WTC11 (cell line): Measurements from ENCODE around the gene MXRA8. TPM values are rescaled to one million over a fixed set of nuclear protein-coding genes. Genes with fewer than 3 reads are reported as not detected.
"Not testable (repeated sequence)": the region's sequence is repeated elsewhere in the genome, so short reads cannot be mapped to it uniquely, and the experiment has no call there.

Experiments
- ATAC-seq: fragments of 200-7000 bp; cut with Tn5 transposase; 2 replicates; pipeline ENCODE4 v1.10.0; 2021; ENCODE audit warnings: mild to moderate bottlenecking, moderate library complexity
- CTCF ChIA-PET: fragments of 300-600 bp; sonication (Branson Sonifier 250); formaldehyde crosslinking; loops from one replicate; lab custom pipeline; 2021; ENCODE audit warnings: antibody characterized with exemption; lab: Charles Lee
- POLR2A ChIA-PET: fragments of 350-600 bp; sonication (Branson Sonifier 250); formaldehyde crosslinking; loops from one replicate; lab custom pipeline; 2021; ENCODE audit warnings: antibody characterized with exemption; lab: Charles Lee
- DNase-seq: peaks from one replicate; pipeline ENCODE4 v3.0.0; 2021; ENCODE audit warnings: low spot score
- H3K27ac Mint-ChIP-seq: 2 replicates; pipeline ENCODE4 v1.8.0; 2021; ENCODE audit warnings: mixed read lengths
- H3K27me3 Mint-ChIP-seq: 2 replicates; pipeline ENCODE4 v1.8.0; 2021; ENCODE audit warnings: low read depth, mild to moderate bottlenecking, moderate library complexity, mixed read lengths
- H3K36me3 Mint-ChIP-seq: 2 replicates; pipeline ENCODE4 v1.8.0; 2021; ENCODE audit warnings: mixed read lengths
- H3K4me1 Mint-ChIP-seq: 2 replicates; pipeline ENCODE4 v1.8.0; 2022; ENCODE audit warnings: mixed read lengths
- H3K4me3 Mint-ChIP-seq: 2 replicates; pipeline ENCODE4 v1.8.0; 2021; ENCODE audit warnings: mild to moderate bottlenecking, moderate library complexity, mixed read lengths
- H3K9me3 Mint-ChIP-seq: 2 replicates; pipeline ENCODE4 v1.8.0; 2021; ENCODE audit warnings: mixed read lengths
- CTCF ChIP-seq: fragments of 200-600 bp; IDR thresholded peaks from 2 replicates; pipeline ENCODE4 v1.8.0; 2022; ENCODE audit warnings: antibody characterized with exemption
- E2F4 ChIP-seq: sonication (generic); formaldehyde crosslinking; IDR thresholded peaks from 2 replicates; pipeline ENCODE4 v1.8.1; 2022; ENCODE audit warnings: low read depth, mild to moderate bottlenecking, moderate library complexity, missing genetic modification reagents, borderline replicate concordance
- HMGXB4 ChIP-seq: sonication (generic); formaldehyde crosslinking; IDR thresholded peaks from 2 replicates; pipeline ENCODE4 v1.8.1; 2023; ENCODE audit warnings: mild to moderate bottlenecking, moderate library complexity, missing genetic modification reagents
- IRF2 ChIP-seq: sonication (generic); formaldehyde crosslinking; IDR thresholded peaks from 2 replicates; pipeline ENCODE4 v1.8.0; 2022; ENCODE audit warnings: low read depth, missing genetic modification reagents, borderline replicate concordance
- NFATC4 ChIP-seq: fragments of 250-450 bp; sonication (Bioruptor Pico); IDR thresholded peaks from 2 replicates; pipeline ENCODE4 v1.9.0; 2021; ENCODE audit warnings: mild to moderate bottlenecking
- SMAD3 ChIP-seq: sonication (generic); formaldehyde crosslinking; IDR thresholded peaks from 2 replicates; pipeline ENCODE4 v1.8.0; 2022; ENCODE audit warnings: missing genetic modification reagents, mild to moderate bottlenecking, borderline replicate concordance
- TEAD1 ChIP-seq: sonication (generic); formaldehyde crosslinking; IDR thresholded peaks from 2 replicates; pipeline ENCODE4 v1.8.0; 2022; ENCODE audit warnings: mild to moderate bottlenecking, missing genetic modification reagents
- ZBTB21 ChIP-seq: sonication (generic); formaldehyde crosslinking; IDR thresholded peaks from 2 replicates; pipeline ENCODE4 v1.8.1; 2023; ENCODE audit warnings: mild to moderate bottlenecking, missing genetic modification reagents, borderline replicate concordance
- ZNF416 ChIP-seq: fragments of 250-450 bp; sonication (Bioruptor Pico); IDR thresholded peaks from 2 replicates; pipeline ENCODE4 v1.9.0; 2021; ENCODE audit warnings: mild to moderate bottlenecking, inconsistent platforms
- ZNF425 ChIP-seq: fragments of 250-450 bp; sonication (Bioruptor Pico); conservative IDR thresholded peaks from 2 replicates; pipeline ENCODE4 v1.9.0; 2021; ENCODE audit warnings: mild to moderate bottlenecking
- total RNA-seq: library from RNA; stranded (reverse); gene quantifications from 3 replicates; pipeline ENCODE4 v1.2.3, GENCODE V29; 2021

MXRA8 gene
- total RNA-seq, 1 experiment from 2014 or later = 6.7 TPM

GRCh38 chr1:1403653-1404052 is 45.3 kb upstream of the MXRA8 start (continued):
- no peak for TF ChIP-seq CTCF
- TF ChIP-seq, all 79 proteins: peak for 0

GRCh38 chr1:1402901-1403392 is 44.6 kb upstream of the MXRA8 start:
- H3K27me3 Mint-ChIP-seq, ATAC-seq, H3K4me3 Mint-ChIP-seq, DNase-seq, H3K27ac Mint-ChIP-seq, H3K9me3 Mint-ChIP-seq: not testable (repeated sequence)
- ChIA-PET POLR2A (interaction anchor here (1.8 kb wide), 1 partner anchor 27 kb away, joined by 5 read pairs; no protein-coding TSS in a partner anchor), CTCF (interaction anchor here (0.9 to 1.8 kb wide), 13 partner anchors 8 to 102 kb away, joined by 3 to 12 read pairs (median 6); partner anchors contain the start of genes ANKRD65, AURKAIP1 and VWA1)
- Mint-ChIP-seq H3K4me1 (peaks cover 37% of the 10 kb centered on the region), H3K36me3 (peaks cover 52% of the 10 kb centered on the region)

GRCh38 chr1:1402072-1402900 is 43.9 kb upstream of the MXRA8 start:
- TF ChIP-seq ZBTB21 (CRISPR knock-in tag) (no peak), IRF2 (CRISPR knock-in tag) (no peak), CTCF (peak; percentile 45), E2F4 (CRISPR knock-in tag) (no peak), NFATC4 (no peak), TEAD1 (0 out of 2 replicates have a peak, but pooled peaks have one; percentile 43), HMGXB4 (CRISPR knock-in tag) (0 out of 2 replicates have a peak, but pooled peaks have one; percentile 16)
- peaks cover 59% of the 10 kb centered on the region for H3K36me3 Mint-ChIP-seq

GRCh38 chr1:1401457-1402010 is 43.2 kb upstream of the MXRA8 start:
- ChIA-PET CTCF (interaction anchor here (0.6 to 1.8 kb wide), 16 partner anchors 10 to 507 kb away, joined by 3 to 12 read pairs (median 5); partner anchors contain the start of genes ANKRD65 and VWA1), POLR2A (interaction anchor here (1.2 to 1.8 kb wide), 2 partner anchors 24 to 29 kb away, joined by 3 to 5 read pairs; a partner anchor contains a TSS)
- H3K36me3 Mint-ChIP-seq = peaks cover 63% of the 10 kb centered on the region
- peak overlapping the region; percentile 85 for H3K4me3 Mint-ChIP-seq
- no peak for ATAC-seq
- DNase-seq = no peak
- H3K27me3 Mint-ChIP-seq = no peaks in the 10 kb centered on the region
- H3K9me3 Mint-ChIP-seq = no peaks in the 10 kb centered on the region
- H3K4me1 Mint-ChIP-seq = peaks cover 40% of the 10 kb centered on the region
- H3K27ac Mint-ChIP-seq = peak overlapping the region; percentile 97
- TF ChIP-seq ZNF416 = no peak
- 0 out of 2 replicates have a peak, but pooled peaks have one; percentile 22 for TF ChIP-seq SMAD3 (CRISPR knock-in tag)
- no peak for TF ChIP-seq ZNF425 (CRISPR knock-in tag)
- TF ChIP-seq HMGXB4 (CRISPR knock-in tag) = 0 out of 2 replicates have a peak, but pooled peaks have one; percentile 11
- TF ChIP-seq CTCF = no peak

More at GRCh38 chr1:1402072-1402900, 43.9 kb upstream of the MXRA8 start:
- Mint-ChIP-seq H3K27me3 (no peaks in the 10 kb centered on the region), H3K4me1 (peaks cover 40% of the 10 kb centered on the region), H3K4me3 (peak overlapping the region; percentile 85), H3K27ac (peak overlapping the region; percentile 97), H3K9me3 (no peaks in the 10 kb centered on the region)
- DNase-seq (peak; percentile 73), ATAC-seq (peak; percentile 10)
- POLR2A ChIA-PET = interaction anchor here (0.8 to 1.8 kb wide), 3 partner anchors 8 to 28 kb away, joined by 3 to 5 read pairs (median 4); a partner anchor contains a TSS
- CTCF ChIA-PET = interaction anchor here (0.6 to 1.8 kb wide), 26 partner anchors 9 to 507 kb away, joined by 3 to 12 read pairs (median 4); partner anchors contain the start of genes ANKRD65, ATAD3C, AURKAIP1 and VWA1
